ENCODE results near the gene PLA2G2D.

PLA2G2D gene

DNA sequence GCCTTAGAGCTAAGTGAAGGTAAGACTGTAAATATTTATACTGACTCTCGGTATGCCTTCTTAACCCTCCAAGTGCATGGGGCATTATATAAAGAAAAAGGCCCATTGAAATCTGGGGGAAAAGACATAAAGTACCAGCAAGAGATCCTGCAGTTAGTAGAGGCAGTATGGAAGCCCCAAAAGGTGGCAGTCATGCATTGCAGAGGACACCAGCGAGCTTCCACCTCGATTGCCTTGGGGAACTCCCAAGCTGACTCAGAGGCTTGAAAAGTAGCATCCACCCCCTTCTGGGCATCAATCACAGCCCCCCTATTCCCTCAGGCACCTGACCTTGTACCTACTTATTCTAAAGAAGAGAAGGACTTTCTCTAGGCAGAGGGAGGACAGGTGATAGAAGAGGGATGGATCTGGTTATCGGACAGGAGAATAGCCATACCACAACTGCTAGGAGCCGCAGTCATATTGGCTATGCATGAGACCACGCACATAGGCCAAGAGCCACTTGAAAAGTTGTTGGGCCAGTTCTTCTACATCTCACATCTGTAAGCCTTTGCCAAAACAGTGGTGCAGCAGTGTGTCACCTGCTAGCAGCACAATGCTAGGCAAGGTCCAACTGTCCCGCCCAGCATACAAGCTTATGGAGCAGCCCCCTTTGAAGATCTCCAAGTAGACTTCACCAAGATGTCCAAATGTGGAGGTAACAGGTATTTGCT lies 39.2 kb upstream of the PLA2G2D start:
- Histone ChIP-seq H3K4me2 (ENCODE audit: low read depth, low read length, poor library complexity, severe bottlenecking) (no peak overlapping the region), H4K20me1 (ENCODE audit: insufficient read depth, low read length, poor library complexity, severe bottlenecking) (no peaks in the 10 kb centered on the region)

GRCh38 chr1:20154301-20154831 lies 35.0 kb upstream of the PLA2G2D start:
- H3K9me2 ChIP-seq (replicated peaks; ENCODE audit: low read depth, low read length), result no peaks in the 10 kb centered on the region
- H2AFZ ChIP-seq (ENCODE audit: low read length), result no peak overlapping the region
- TF ChIP-seq, protein P1, sequence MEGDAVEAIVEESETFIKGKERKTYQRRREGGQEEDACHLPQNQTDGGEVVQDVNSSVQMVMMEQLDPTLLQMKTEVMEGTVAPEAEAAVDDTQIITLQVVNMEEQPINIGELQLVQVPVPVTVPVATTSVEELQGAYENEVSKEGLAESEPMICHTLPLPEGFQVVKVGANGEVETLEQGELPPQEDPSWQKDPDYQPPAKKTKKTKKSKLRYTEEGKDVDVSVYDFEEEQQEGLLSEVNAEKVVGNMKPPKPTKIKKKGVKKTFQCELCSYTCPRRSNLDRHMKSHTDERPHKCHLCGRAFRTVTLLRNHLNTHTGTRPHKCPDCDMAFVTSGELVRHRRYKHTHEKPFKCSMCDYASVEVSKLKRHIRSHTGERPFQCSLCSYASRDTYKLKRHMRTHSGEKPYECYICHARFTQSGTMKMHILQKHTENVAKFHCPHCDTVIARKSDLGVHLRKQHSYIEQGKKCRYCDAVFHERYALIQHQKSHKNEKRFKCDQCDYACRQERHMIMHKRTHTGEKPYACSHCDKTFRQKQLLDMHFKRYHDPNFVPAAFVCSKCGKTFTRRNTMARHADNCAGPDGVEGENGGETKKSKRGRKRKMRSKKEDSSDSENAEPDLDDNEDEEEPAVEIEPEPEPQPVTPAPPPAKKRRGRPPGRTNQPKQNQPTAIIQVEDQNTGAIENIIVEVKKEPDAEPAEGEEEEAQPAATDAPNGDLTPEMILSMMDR (conservative IDR thresholded peaks at IDR 0.05; ENCODE audit: low read length), result no peak
- TF ChIP-seq EZH2phosphoT487 (IDR thresholded peaks at IDR 0.05; ENCODE audit: borderline replicate concordance), result no peak
- H3K79me2 ChIP-seq (ENCODE audit: insufficient read depth, low read length), result no peaks in the 10 kb centered on the region
- H3F3A ChIP-seq (ENCODE audit: low read depth), result no peaks in the 10 kb centered on the region
- no peaks in the 10 kb centered on the region for H4K20me1 ChIP-seq (ENCODE audit: insufficient read depth, low read length, poor library complexity, severe bottlenecking)
- H3K4me1 ChIP-seq (ENCODE audit: insufficient read depth, low read length, poor library complexity, severe bottlenecking), result peaks cover 4% of the 10 kb centered on the region
- H3K4me3 ChIP-seq (ENCODE audit: low read length, poor library complexity, severe bottlenecking), result no peak overlapping the region
- H3K9ac ChIP-seq (ENCODE audit: low read depth, low read length, poor library complexity, severe bottlenecking), result no peak overlapping the region
- no peaks in the 10 kb centered on the region for H3K27me3 ChIP-seq (ENCODE audit: insufficient read depth, low read length, poor library complexity, severe bottlenecking)
- no peaks in the 10 kb centered on the region for H3K36me3 ChIP-seq (ENCODE audit: insufficient read depth, low read length)
- peaks cover 5% of the 10 kb centered on the region; the same call in 1 of the 2 replicates for H3K9me3 ChIP-seq (ENCODE audit: insufficient read depth, low read depth, low read length)
- H3K4me2 ChIP-seq (ENCODE audit: low read depth, low read length, poor library complexity, severe bottlenecking), result no peak overlapping the region

More for the DNA sequence above, 39.2 kb upstream of the PLA2G2D start:
- Histone ChIP-seq H3F3A (ENCODE audit: low read depth) (no peaks in the 10 kb centered on the region), H3K36me3 (ENCODE audit: insufficient read depth, low read length) (no peaks in the 10 kb centered on the region), H3K9ac (ENCODE audit: low read depth, low read length, poor library complexity, severe bottlenecking) (no peak overlapping the region), H3K9me2 (replicated peaks; ENCODE audit: low read depth, low read length) (no peaks in the 10 kb centered on the region), H3K4me1 (ENCODE audit: insufficient read depth, low read length, poor library complexity, severe bottlenecking) (no peaks in the 10 kb centered on the region), H3K27me3 (ENCODE audit: insufficient read depth, low read length, poor library complexity, severe bottlenecking) (no peaks in the 10 kb centered on the region), H3K79me2 (ENCODE audit: insufficient read depth, low read length) (no peaks in the 10 kb centered on the region), H3K4me3 (ENCODE audit: low read length, poor library complexity, severe bottlenecking) (no peak overlapping the region), H2AFZ (ENCODE audit: low read length) (no peak overlapping the region), H3K9me3 (ENCODE audit: insufficient read depth, low read depth, low read length) (peaks cover 17% of the 10 kb centered on the region; the same call in 1 of the 2 replicates)
- TF ChIP-seq, protein P1 (conservative IDR thresholded peaks at IDR 0.05; ENCODE audit: low read length), result no peak
- TF ChIP-seq EZH2phosphoT487 (IDR thresholded peaks at IDR 0.05; ENCODE audit: borderline replicate concordance), result no peak

GRCh38 chr1:20153000-20153418 lies 33.7 kb upstream of the PLA2G2D start:
- H3K9ac ChIP-seq (ENCODE audit: low read depth, low read length, poor library complexity, severe bottlenecking), result no peak overlapping the region
- no peaks in the 10 kb centered on the region for H3K79me2 ChIP-seq (ENCODE audit: insufficient read depth, low read length)

More at GRCh38 chr1:20153000-20153418, 33.7 kb upstream of the PLA2G2D start:
- H2AFZ ChIP-seq (ENCODE audit: low read length), result no peak overlapping the region
- H3K27me3 ChIP-seq (ENCODE audit: insufficient read depth, low read length, poor library complexity, severe bottlenecking), result no peaks in the 10 kb centered on the region
- TF ChIP-seq EZH2phosphoT487 (IDR thresholded peaks at IDR 0.05; ENCODE audit: borderline replicate concordance), result no peak
- TF ChIP-seq, protein P1 (conservative IDR thresholded peaks at IDR 0.05; ENCODE audit: low read length), result no peak
- no peaks in the 10 kb centered on the region for H3K9me2 ChIP-seq (replicated peaks; ENCODE audit: low read depth, low read length)
- H3K36me3 ChIP-seq (ENCODE audit: insufficient read depth, low read length), result no peaks in the 10 kb centered on the region
- no peak overlapping the region for H3K4me2 ChIP-seq (ENCODE audit: low read depth, low read length, poor library complexity, severe bottlenecking)
- H4K20me1 ChIP-seq (ENCODE audit: insufficient read depth, low read length, poor library complexity, severe bottlenecking), result no peaks in the 10 kb centered on the region
- H3F3A ChIP-seq (ENCODE audit: low read depth), result no peaks in the 10 kb centered on the region
- H3K4me1 ChIP-seq (ENCODE audit: insufficient read depth, low read length, poor library complexity, severe bottlenecking), result peaks cover 4% of the 10 kb centered on the region
- no peaks in the 10 kb centered on the region for H3K9me3 ChIP-seq (ENCODE audit: insufficient read depth, low read depth, low read length)
- H3K4me3 ChIP-seq (ENCODE audit: low read length, poor library complexity, severe bottlenecking), result no peak overlapping the region
